SW 1271 (cell line): ENCODE results near the gene COL11A2.

ENCODE experiments used
- DNase-seq, 2 experiments: peaks; one replicate each; lab custom pipeline; 2025; lab: John Stamatoyannopoulos, UW

COL11A2 gene

DNA sequence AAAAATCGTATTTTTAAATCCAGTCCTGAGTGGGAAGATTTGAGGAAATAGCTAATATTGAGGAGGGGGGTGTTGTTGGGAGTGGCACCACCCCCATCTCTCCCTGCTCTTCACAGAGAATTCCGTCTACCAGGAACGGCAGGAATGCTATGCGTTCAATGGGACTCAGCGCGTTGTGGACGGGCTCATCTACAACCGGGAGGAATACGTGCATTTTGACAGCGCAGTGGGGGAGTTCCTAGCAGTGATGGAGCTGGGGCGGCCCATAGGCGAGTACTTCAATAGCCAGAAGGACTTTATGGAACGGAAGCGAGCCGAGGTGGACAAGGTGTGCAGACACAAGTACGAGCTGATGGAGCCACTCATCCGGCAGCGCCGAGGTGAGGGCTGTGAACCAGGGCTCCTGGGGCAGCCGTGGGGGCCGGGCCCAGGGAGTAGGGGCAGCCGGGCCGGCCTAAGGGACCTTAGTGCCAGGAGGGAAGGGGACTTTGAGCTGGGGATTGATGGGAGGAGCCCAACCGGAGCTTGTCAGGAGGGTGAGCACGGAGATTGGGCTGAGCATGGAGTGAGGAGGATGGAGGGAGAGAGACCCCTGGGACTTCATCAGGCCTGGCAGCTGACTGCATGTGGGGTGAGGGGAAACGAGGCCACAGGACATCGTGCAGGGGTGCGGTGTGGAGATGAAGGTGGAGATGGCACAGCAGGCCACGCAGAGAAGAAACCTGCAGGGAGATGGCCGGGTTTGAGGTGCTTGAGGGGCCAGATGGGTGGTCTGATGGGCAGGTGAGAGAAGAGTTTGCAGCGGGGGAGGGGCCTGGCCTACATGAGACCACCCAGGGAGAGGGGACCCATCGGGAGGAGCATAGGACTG, 75.2 kb downstream of the COL11A2 start:
- no peak for DNase-seq

DNA sequence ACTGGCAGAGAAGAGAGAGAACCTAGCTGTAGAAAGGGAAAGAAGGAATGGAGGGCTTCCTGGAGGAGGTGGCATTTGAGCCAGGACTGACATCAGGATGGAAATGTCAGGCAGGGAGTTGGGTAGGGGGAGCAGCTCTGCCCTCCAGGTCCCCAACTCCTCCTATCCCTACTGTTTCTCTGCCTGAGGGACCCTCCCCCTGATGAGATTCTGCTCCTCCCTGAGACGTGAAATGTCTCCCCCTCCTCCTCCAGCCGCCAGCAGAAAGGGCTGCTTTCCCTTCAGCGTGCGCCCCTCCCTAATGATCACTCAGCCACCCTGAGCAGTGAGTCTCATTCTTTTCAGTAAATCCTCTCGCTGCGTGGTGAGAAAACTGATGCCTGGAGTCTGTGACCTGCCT, 75.8 kb downstream of the COL11A2 start:
- no peak for DNase-seq

DNA sequence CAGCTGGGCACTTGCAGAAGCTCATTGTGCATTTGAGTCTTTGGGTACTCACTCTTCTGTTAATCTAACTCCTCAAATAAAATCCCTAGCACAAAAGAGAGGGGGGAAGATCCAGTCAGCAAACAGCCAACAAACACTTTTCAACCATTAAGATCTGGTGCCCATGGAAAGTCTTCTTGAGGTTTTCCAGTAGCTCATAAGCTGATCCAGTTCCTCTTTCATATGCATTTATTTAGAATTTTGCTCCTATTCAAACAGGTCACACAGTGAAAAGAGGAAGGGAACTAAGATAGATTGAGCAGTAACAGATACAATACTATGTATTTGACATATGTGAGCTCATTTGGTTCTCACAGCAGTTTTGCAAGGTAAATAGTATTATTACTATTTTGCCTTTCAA, 77.9 kb downstream of the COL11A2 start:
- no peak for DNase-seq

DNA sequence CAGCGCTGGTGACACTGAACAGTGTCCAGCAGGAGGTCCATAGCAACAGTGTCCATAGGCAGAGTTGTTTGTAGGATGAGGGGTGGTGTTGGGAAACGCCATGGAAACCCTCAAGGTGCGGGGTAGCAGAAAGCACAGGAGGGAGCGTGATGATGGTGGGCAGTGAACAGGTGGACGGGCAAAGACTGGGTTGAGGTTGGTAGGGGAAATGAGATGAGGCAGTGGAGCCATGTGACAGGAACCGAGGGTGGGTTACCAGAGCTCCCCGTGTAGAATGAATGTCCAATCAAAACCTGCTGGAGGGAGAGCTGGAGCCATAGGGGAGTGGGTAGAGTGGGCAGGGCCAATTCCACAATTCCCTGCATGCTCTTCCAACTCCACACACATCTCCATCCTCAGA, 78.5 kb downstream of the COL11A2 start:
- DNase-seq, result no peak
